HG02885 (cell line): ENCODE results near the gene PPP1R13B.
"Not testable (repeated sequence)": the region's sequence is repeated elsewhere in the genome, so short reads cannot be mapped to it uniquely, and the experiment has no call there.

Experiments used
- ATAC-seq: cut with Tn5 transposase; IDR thresholded peaks from one replicate; pipeline ENCODE4 v1.9.1; 2021; ENCODE audit warnings: mild to moderate bottlenecking; ENCODE audit not compliant: unreplicated experiment, poor library complexity

Gene PPP1R13B

GRCh38 chr14:103692159-103692558 is 155.2 kb downstream of the PPP1R13B start:
- no peak for ATAC-seq

GRCh38 chr14:103691655-103692054 is 155.7 kb downstream of the PPP1R13B start:
- ATAC-seq, result not testable (repeated sequence)

GRCh38 chr14:103690332-103690731 is 157.0 kb downstream of the PPP1R13B start:
- no peak for ATAC-seq

DNA sequence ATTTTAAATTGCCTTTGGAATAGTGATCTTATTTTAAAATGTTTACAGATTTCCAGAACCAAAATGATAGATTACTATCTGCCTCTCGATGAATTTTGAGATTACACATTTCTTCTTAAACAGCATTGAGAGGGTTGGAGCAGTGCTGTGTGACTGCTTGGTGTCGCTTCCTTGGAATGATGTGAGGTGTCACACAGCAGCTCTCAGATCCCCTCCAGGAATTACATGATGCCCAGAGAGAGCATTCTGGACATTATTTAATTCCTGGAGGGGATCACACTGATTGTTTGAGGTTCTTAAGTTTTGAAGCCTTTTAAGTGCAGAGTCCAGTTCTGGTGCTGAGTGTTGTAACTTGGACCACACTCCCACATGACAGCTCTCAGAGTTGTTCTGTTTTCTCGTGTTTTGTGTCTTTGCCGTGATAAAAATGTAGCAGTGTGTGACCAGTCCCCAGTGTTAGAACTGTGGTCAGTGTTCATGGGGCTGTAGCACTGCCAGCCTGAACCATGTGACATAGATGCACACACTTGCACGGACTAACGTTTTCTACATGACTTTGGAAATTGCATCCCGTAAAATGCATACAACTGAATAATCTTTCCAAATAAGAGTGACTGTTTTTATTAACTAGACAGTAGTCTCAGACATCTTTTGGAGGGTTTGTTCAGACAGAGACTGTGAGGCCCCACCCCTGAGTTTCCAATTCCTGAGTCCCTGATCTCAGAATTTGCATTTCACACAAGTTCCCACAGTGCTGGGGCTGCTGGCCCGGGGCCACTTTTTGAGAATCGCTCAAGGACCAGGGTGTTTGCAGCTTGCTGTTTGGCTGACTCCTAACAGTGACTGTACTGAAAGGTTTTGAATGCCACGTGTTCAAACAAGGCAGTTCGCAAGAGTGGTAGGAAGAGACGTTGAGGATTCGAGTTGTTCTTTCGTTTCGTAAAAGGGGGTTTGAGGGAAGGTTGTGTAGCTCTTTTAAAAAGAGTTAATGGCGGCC is 158.2 kb downstream of the PPP1R13B start:
- ATAC-seq, result peak; percentile 52

DNA sequence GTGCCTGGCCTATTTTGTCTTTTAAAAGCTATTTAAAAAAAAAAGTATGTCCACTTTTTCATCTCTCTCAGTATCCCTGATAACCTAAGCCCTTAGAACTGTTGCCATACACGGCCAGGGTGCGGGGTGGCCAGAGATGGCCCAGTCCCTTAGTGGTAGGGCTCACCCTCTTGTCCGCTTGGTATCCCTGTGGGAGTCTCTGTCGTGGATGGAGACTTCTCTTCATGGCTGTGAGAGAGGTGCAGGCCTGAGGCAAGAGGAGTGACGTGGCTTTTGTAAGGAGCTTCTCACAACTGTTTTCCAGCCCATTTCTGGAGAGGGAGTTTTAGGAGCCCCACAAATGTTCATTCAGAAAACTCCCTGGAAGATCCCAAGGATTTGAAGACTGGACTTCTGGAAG is 158.9 kb downstream of the PPP1R13B start:
- ATAC-seq, result no peak

DNA sequence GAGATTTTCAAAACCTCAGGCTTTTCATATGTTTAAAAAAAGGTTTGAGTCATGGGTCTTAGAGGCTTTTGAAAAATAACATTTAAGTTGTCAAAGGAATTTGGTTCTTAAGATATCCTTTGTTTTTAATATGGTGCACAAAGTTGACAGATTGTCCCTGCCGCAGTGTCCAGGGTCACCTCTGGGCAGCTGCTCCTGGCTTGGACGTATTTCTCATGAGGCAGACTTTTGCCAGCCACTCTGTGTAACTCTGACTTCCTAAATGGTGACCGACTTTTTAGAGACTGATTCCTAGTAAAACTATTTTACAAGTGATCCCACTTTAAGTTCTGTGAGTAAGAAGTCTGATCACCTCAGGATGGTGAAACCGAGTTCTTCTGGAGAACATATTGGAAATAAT is 159.7 kb downstream of the PPP1R13B start:
- no peak for ATAC-seq

GRCh38 chr14:103686831-103687485 is 160.4 kb downstream of the PPP1R13B start:
- ATAC-seq, result no peak

- ATAC-seq, result no peak
Observed at GRCh38 chr14:103685276-103686211, 161.8 kb downstream of the PPP1R13B start.

DNA sequence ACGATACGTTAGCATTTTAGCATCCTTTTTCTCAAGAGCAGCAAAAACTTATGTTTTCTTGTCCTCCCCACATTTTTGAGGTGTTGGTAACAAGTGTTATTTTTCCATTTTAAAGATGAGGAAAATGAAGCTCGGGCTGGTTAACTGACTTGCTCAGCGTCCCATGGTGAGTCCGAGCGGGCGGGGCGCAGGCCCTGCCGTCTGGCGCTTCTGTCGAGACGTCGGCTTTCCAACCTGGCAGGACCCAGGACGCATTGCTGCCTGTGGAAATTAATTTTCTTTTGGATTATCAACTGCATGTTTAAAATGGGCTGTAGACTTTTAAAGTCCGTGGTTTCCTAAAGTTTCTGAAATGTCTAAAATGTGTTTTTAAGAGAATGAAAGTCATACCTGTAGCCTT is 162.5 kb downstream of the PPP1R13B start:
- no peak for ATAC-seq

DNA sequence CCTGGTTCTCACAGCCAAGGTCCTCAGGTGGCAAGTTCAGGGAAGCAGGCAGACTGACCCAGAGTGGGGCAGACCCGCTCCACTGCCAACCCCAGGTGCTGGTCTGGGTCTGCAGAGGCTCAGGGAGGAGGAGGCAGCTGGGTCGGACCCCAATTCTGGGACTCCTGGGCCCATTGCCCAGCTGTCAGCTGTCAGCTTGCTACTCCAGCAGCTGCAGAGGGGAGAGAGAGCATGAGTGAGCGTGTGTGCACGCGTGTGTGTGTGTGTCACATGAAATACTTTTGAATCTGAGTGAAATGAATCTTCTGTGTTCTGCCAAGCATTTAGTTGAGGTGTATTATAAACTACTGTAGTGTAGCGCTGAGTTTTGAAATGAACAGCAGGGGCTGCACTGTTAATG is 162.9 kb downstream of the PPP1R13B start:
- ATAC-seq, result no peak
